Fibroblast of pulmonary artery (primary cell): ENCODE data around the gene TK2.
"Not testable (repeated sequence)": the region's sequence is repeated elsewhere in the genome, so short reads cannot be mapped to it uniquely, and the experiment has no call there.

Experiments used
- DNase-seq: peaks from one replicate; pipeline ENCODE4 v3.0.0-alpha.2; 2010; ENCODE audit warnings: low read depth
- H3K4me3 ChIP-seq: replicated peaks from 2 replicates; pipeline ENCODE4 v1.5.1; 2011; ENCODE audit warnings: low read depth, mild to moderate bottlenecking, control low read depth, low read length, moderate library complexity
- CTCF ChIP-seq: IDR thresholded peaks from 2 replicates; pipeline ENCODE4 v1.5.1; 2011; ENCODE audit warnings: mild to moderate bottlenecking, control low read depth, low read length, inconsistent platforms; ENCODE audit errors: missing control alignments

TK2 gene

GRCh38 chr16:66468321-66468965 lies 81.5 kb downstream of the TK2 start:
- no peak overlapping the region for H3K4me3 ChIP-seq
- DNase-seq, result no peak
- TF ChIP-seq CTCF, result no peak

- no peak for TF ChIP-seq CTCF
- no peak for DNase-seq
- H3K4me3 ChIP-seq, result no peak overlapping the region
Observed at GRCh38 chr16:66467611-66468010, 82.3 kb downstream of the TK2 start.

GRCh38 chr16:66466636-66467035 lies 83.3 kb downstream of the TK2 start:
- H3K4me3 ChIP-seq, DNase-seq: not testable (repeated sequence)

- DNase-seq, H3K4me3 ChIP-seq: not testable (repeated sequence)
Observed at GRCh38 chr16:66465946-66466345, 84.0 kb downstream of the TK2 start.

GRCh38 chr16:66462912-66463311 lies 87.0 kb downstream of the TK2 start:
- DNase-seq, result no peak
- no peak for TF ChIP-seq CTCF
- H3K4me3 ChIP-seq, result no peak overlapping the region

- no peak for DNase-seq
- no peak overlapping the region for H3K4me3 ChIP-seq
- no peak for TF ChIP-seq CTCF
Observed at GRCh38 chr16:66460703-66461102, 89.2 kb downstream of the TK2 start.

GRCh38 chr16:66459878-66460277 lies 90.0 kb downstream of the TK2 start:
- no peak overlapping the region for H3K4me3 ChIP-seq
- no peak for TF ChIP-seq CTCF
- no peak for DNase-seq

GRCh38 chr16:66458853-66459252 lies 91.1 kb downstream of the TK2 start:
- no peak overlapping the region for H3K4me3 ChIP-seq
- TF ChIP-seq CTCF, result no peak
- no peak for DNase-seq
